ENCODE results near the gene ARHGAP8.

DNA sequence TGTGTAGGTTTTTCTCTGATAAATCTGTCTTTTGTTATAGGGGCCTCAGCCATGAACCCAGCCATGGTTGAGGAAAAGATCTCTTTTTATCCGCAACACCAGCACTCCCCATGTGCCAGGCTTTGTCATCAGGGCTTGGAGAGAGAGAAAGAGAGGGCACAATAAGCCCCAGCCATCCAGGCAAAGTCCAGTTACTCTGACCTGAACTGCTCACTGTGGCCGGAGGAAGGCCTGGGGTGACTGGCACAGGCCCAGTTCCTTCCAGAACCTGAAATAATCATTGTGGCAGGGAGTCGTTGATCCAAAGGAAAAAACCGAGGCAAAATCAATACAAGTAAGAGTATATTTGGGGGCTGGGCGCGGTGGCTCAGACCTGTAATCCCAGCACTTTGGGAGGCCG lies 3.9 kb upstream of the ARHGAP8 start:
- TF ChIP-seq CTCF (IDR thresholded peaks at IDR 0.05), result no peak
- TF ChIP-seq POLR2A (IDR thresholded peaks at IDR 0.05), result no peak

Measured in prostate gland (tissue), 2 donors.